ENCODE measurements around the gene UTS2B.

The UTS2B gene

GRCh38 chr3:191321019-191321767 is 9.1 kb downstream of the UTS2B start:
- DNase-seq (ENCODE audit: low spot score): no peak

GRCh38 chr3:191320316-191320715 is 10.0 kb downstream of the UTS2B start:
- DNase-seq (ENCODE audit: low spot score): no peak

GRCh38 chr3:191316876-191317603 is 13.3 kb downstream of the UTS2B start:
- DNase-seq (ENCODE audit: low spot score): no peak

GRCh38 chr3:191314109-191314728 is 16.1 kb downstream of the UTS2B start:
- no peak for DNase-seq (ENCODE audit: low spot score)

GRCh38 chr3:191313296-191313695 is 17.0 kb downstream of the UTS2B start:
- DNase-seq (ENCODE audit: low spot score): no peak

GRCh38 chr3:191307341-191307740 is 23.0 kb downstream of the UTS2B start:
- DNase-seq (ENCODE audit: low spot score): no peak

GRCh38 chr3:191306428-191306827 is 23.9 kb downstream of the UTS2B start:
- no peak for DNase-seq (ENCODE audit: low spot score)

- DNase-seq (ENCODE audit: low spot score): no peak
Measured at GRCh38 chr3:191303596-191303995, 26.7 kb downstream of the UTS2B start.

- no peak for DNase-seq (ENCODE audit: low spot score)
Measured at GRCh38 chr3:191302451-191302850, 27.9 kb downstream of the UTS2B start.

- DNase-seq (ENCODE audit: low spot score): no peak
Measured at GRCh38 chr3:191301782-191302411, 28.4 kb downstream of the UTS2B start.

- DNase-seq (ENCODE audit: low spot score): no peak
Measured at GRCh38 chr3:191301017-191301416, 29.3 kb downstream of the UTS2B start.

GRCh38 chr3:191300422-191300821 is 29.9 kb downstream of the UTS2B start:
- DNase-seq (ENCODE audit: low spot score): no peak

- no peak for DNase-seq (ENCODE audit: low spot score)
Measured at GRCh38 chr3:191298846-191299245, 31.5 kb downstream of the UTS2B start.

GRCh38 chr3:191296041-191296541 is 34.2 kb downstream of the UTS2B start:
- DNase-seq (ENCODE audit: low spot score): no peak

GRCh38 chr3:191294291-191294690 is 36.0 kb downstream of the UTS2B start:
- no peak for DNase-seq (ENCODE audit: low spot score)

GRCh38 chr3:191292243-191293015 is 37.9 kb downstream of the UTS2B start:
- no peak for DNase-seq (ENCODE audit: low spot score)

- DNase-seq (ENCODE audit: low spot score): no peak
Measured at GRCh38 chr3:191290311-191291025, 39.9 kb downstream of the UTS2B start.

GRCh38 chr3:191283400-191283799 is 46.9 kb downstream of the UTS2B start:
- no peak for DNase-seq (ENCODE audit: low spot score)

GRCh38 chr3:191282251-191283185 is 47.8 kb downstream of the UTS2B start:
- no peak for DNase-seq (ENCODE audit: low spot score)

GRCh38 chr3:191280882-191281281 is 49.4 kb downstream of the UTS2B start:
- DNase-seq (ENCODE audit: low spot score): no peak

Measured in left forelimb (tissue), 1 donor.